ENCODE data around the gene FUT8. TPM values are rescaled to one million over a fixed set of nuclear protein-coding genes. Genes with fewer than 3 reads are reported as not detected.
A peak's percentile ranks its signal among the peaks of the same experiment; 100 is the strongest.
"Not testable (repeated sequence)": the region's sequence is repeated elsewhere in the genome, so short reads cannot be mapped to it uniquely, and the experiment has no call there.

The FUT8 gene
- total RNA-seq, 1 donor from 2014 or later: 18.1 TPM

GRCh38 chr14:65424531-65424930 lies 12.0 kb downstream of the FUT8 start:
- Mint-ChIP-seq H3K4me1 (ENCODE audit: low read depth) (peaks cover 14% of the 10 kb centered on the region), H3K27me3 (ENCODE audit: low read depth) (no peaks in the 10 kb centered on the region), H3K36me3 (ENCODE audit: low read depth) (peaks cover 2% of the 10 kb centered on the region), H3K27ac (ENCODE audit: unreplicated experiment) (no peak overlapping the region), H3K4me3 (ENCODE audit: unreplicated experiment) (no peak overlapping the region), H3K9me3 (ENCODE audit: low read depth) (no peaks in the 10 kb centered on the region)
- DNase-seq (ENCODE audit: low spot score): no peak
- TF ChIP-seq CTCF (IDR thresholded peaks at IDR 0.05): no peak

GRCh38 chr14:65425885-65426284 lies 13.4 kb downstream of the FUT8 start:
- H3K4me1 Mint-ChIP-seq (ENCODE audit: low read depth): peaks cover 25% of the 10 kb centered on the region
- TF ChIP-seq CTCF (IDR thresholded peaks at IDR 0.05): no peak
- H3K36me3 Mint-ChIP-seq (ENCODE audit: low read depth): peaks cover 2% of the 10 kb centered on the region
- H3K27ac Mint-ChIP-seq (ENCODE audit: unreplicated experiment): no peak overlapping the region
- DNase-seq (ENCODE audit: low spot score): no peak
- no peak overlapping the region for H3K4me3 Mint-ChIP-seq (ENCODE audit: unreplicated experiment)
- H3K9me3 Mint-ChIP-seq (ENCODE audit: low read depth): no peaks in the 10 kb centered on the region
- H3K27me3 Mint-ChIP-seq (ENCODE audit: low read depth): no peaks in the 10 kb centered on the region

GRCh38 chr14:65426902-65427301 lies 14.4 kb downstream of the FUT8 start:
- H3K27ac Mint-ChIP-seq (ENCODE audit: unreplicated experiment); H3K27me3 Mint-ChIP-seq (ENCODE audit: low read depth): not testable (repeated sequence)
- H3K4me1 Mint-ChIP-seq (ENCODE audit: low read depth): peaks cover 24% of the 10 kb centered on the region

GRCh38 chr14:65428691-65429090 lies 16.2 kb downstream of the FUT8 start:
- H3K4me3 Mint-ChIP-seq (ENCODE audit: unreplicated experiment): no peak overlapping the region
- peaks cover 38% of the 10 kb centered on the region for H3K4me1 Mint-ChIP-seq (ENCODE audit: low read depth)
- TF ChIP-seq CTCF (IDR thresholded peaks at IDR 0.05): no peak
- no peak for DNase-seq (ENCODE audit: low spot score)
- peaks cover 2% of the 10 kb centered on the region for H3K36me3 Mint-ChIP-seq (ENCODE audit: low read depth)
- no peaks in the 10 kb centered on the region for H3K9me3 Mint-ChIP-seq (ENCODE audit: low read depth)
- no peaks in the 10 kb centered on the region for H3K27me3 Mint-ChIP-seq (ENCODE audit: low read depth)
- no peak overlapping the region for H3K27ac Mint-ChIP-seq (ENCODE audit: unreplicated experiment)

More at GRCh38 chr14:65426902-65427301, 14.4 kb downstream of the FUT8 start:
- not testable (repeated sequence) for DNase-seq (ENCODE audit: low spot score); H3K9me3 Mint-ChIP-seq (ENCODE audit: low read depth); H3K4me3 Mint-ChIP-seq (ENCODE audit: unreplicated experiment); H3K36me3 Mint-ChIP-seq (ENCODE audit: low read depth)

GRCh38 chr14:65429757-65430156 lies 17.2 kb downstream of the FUT8 start:
- DNase-seq (ENCODE audit: low spot score): no peak
- Mint-ChIP-seq H3K4me1 (ENCODE audit: low read depth) (peaks cover 47% of the 10 kb centered on the region), H3K27me3 (ENCODE audit: low read depth) (no peaks in the 10 kb centered on the region), H3K4me3 (ENCODE audit: unreplicated experiment) (no peak overlapping the region), H3K36me3 (ENCODE audit: low read depth) (peaks cover 2% of the 10 kb centered on the region), H3K27ac (ENCODE audit: unreplicated experiment) (peak overlapping the region; percentile 30), H3K9me3 (ENCODE audit: low read depth) (no peaks in the 10 kb centered on the region)
- TF ChIP-seq CTCF (IDR thresholded peaks at IDR 0.05): no peak

- no peaks in the 10 kb centered on the region for H3K27me3 Mint-ChIP-seq (ENCODE audit: low read depth)
- H3K4me1 Mint-ChIP-seq (ENCODE audit: low read depth): peaks cover 47% of the 10 kb centered on the region
- peak overlapping the region; percentile 62 for H3K27ac Mint-ChIP-seq (ENCODE audit: unreplicated experiment)
- TF ChIP-seq CTCF (IDR thresholded peaks at IDR 0.05): no peak
- no peak for DNase-seq (ENCODE audit: low spot score)
- H3K4me3 Mint-ChIP-seq (ENCODE audit: unreplicated experiment): no peak overlapping the region
- no peaks in the 10 kb centered on the region for H3K9me3 Mint-ChIP-seq (ENCODE audit: low read depth)
- peaks cover 2% of the 10 kb centered on the region for H3K36me3 Mint-ChIP-seq (ENCODE audit: low read depth)
Observed at GRCh38 chr14:65431245-65431644, 18.7 kb downstream of the FUT8 start.

All from chondrocyte (in vitro differentiated cells).